H1 (cell line): ENCODE measurements around the gene EEF2K.

Experiments used
- ASH2L ChIP-seq: fragments of 200-600, 300-600 bp; sonication (generic); IDR thresholded peaks from one replicate; pipeline ENCODE4 v1.7.1; 2017; ENCODE audit warnings: low read length
- CHD2 ChIP-seq: IDR thresholded peaks from 2 replicates; pipeline ENCODE4 v1.6.1; 2012; ENCODE audit warnings: low read length, improper control_type of control experiment
- CTCF ChIP-seq, 3 experiments: IDR thresholded peaks; 1 replicate in 2 of 3; 2 replicates in 1 of 3; pipeline versions ENCODE4 v1.5.1 to v1.6.1; 2011; ENCODE audit warnings: low read length in 3 of 3, mild to moderate bottlenecking in 3 of 3, inconsistent platforms in 2 of 3, low read depth in 1 of 3, moderate library complexity in 1 of 3; ENCODE audit not compliant: insufficient read depth in 1 of 3; ENCODE audit errors: control extremely low read depth in 1 of 3
- E2F6 ChIP-seq: IDR thresholded peaks from 2 replicates; pipeline ENCODE4 v1.6.1; 2012; ENCODE audit warnings: inconsistent platforms
- EP300 ChIP-seq, 2 experiments: IDR thresholded peaks; 1 replicate in 1 of 2; 2 replicates in 1 of 2; pipeline ENCODE4 v1.6.1; 2011 to 2012; ENCODE audit warnings: low read depth in 2 of 2, low read length in 2 of 2, mild to moderate bottlenecking in 2 of 2, borderline replicate concordance in 1 of 2, inconsistent platforms in 1 of 2, moderate library complexity in 1 of 2
- NANOG ChIP-seq: IDR thresholded peaks from 2 replicates; pipeline ENCODE4 v1.6.1; 2011; ENCODE audit warnings: low read length, low read depth, mild to moderate bottlenecking, inconsistent platforms; ENCODE audit not compliant: insufficient read depth, poor library complexity, severe bottlenecking
- POLR2A ChIP-seq, 2 experiments: IDR thresholded peaks; 1 replicate in 1 of 2; 2 replicates in 1 of 2; pipeline ENCODE4 v1.6.1; 2011; ENCODE audit warnings: low read depth in 2 of 2, low read length in 2 of 2, mild to moderate bottlenecking in 2 of 2; ENCODE audit errors: control extremely low read depth in 1 of 2
- POLR2AphosphoS5 ChIP-seq: IDR thresholded peaks from 2 replicates; pipeline ENCODE4 v1.6.1; 2011; ENCODE audit warnings: low read depth, low read length
- SP1 ChIP-seq: IDR thresholded peaks from 2 replicates; pipeline ENCODE4 v1.6.1; 2011; ENCODE audit warnings: low read depth, low read length
- TEAD4 ChIP-seq: IDR thresholded peaks from 2 replicates; pipeline ENCODE4 v1.6.1; 2012; ENCODE audit warnings: low read depth, low read length, inconsistent platforms, mixed read lengths
- USF2 ChIP-seq: IDR thresholded peaks from 2 replicates; pipeline ENCODE4 v1.6.1; 2011; ENCODE audit warnings: low read length, improper control_type of control experiment

- TF ChIP-seq NANOG (no peak), USF2 (no peak), CTCF (IDR thresholded peaks at IDR 0.05; ENCODE audit: control extremely low read depth in 1 of 3, insufficient read depth in 1 of 3, low read depth in 1 of 3, low read length in 3 of 3) (no peak), EP300 (IDR thresholded peaks at IDR 0.05; ENCODE audit: borderline replicate concordance in 1 of 2, low read depth in 2 of 2, low read length in 2 of 2) (no peak), TEAD4 (no peak), POLR2A (IDR thresholded peaks at IDR 0.05; ENCODE audit: control extremely low read depth in 1 of 2, low read depth in 2 of 2, low read length in 2 of 2) (no peak), E2F6 (no peak), ASH2L (no peak), POLR2AphosphoS5 (no peak), SP1 (no peak), CHD2 (no peak)
Measured at GRCh38 chr16:22195445-22195694, 10.7 kb upstream of the EEF2K start.
